GM10266 (cell line): ENCODE results near the gene HSPG2.

Source experiments
- DNase-seq: peaks from one replicate; pipeline ENCODE4 v3.0.0; 2012; ENCODE audit errors: extremely low spot score
- CTCF ChIP-seq: IDR thresholded peaks from 2 replicates; pipeline ENCODE4 v1.5.1; 2012; ENCODE audit warnings: mild to moderate bottlenecking, low read depth; ENCODE audit not compliant: control insufficient read depth, insufficient read depth; ENCODE audit errors: missing control alignments

The HSPG2 gene

GRCh38 chr1:21936366-21937031, 611 bp downstream of the HSPG2 start:
- DNase-seq = no peak

GRCh38 chr1:21935891-21936365, 1.2 kb downstream of the HSPG2 start:
- DNase-seq = no peak
- no peak for TF ChIP-seq CTCF

More at GRCh38 chr1:21936366-21937031, 611 bp downstream of the HSPG2 start:
- no peak for TF ChIP-seq CTCF

- no peak for DNase-seq
- no peak for TF ChIP-seq CTCF
Observed at GRCh38 chr1:21935393-21935804, 1.7 kb downstream of the HSPG2 start.

- TF ChIP-seq CTCF = no peak
- DNase-seq = no peak
Observed at GRCh38 chr1:21933397-21934248, 3.5 kb downstream of the HSPG2 start.

- DNase-seq = no peak
- no peak for TF ChIP-seq CTCF
Observed at GRCh38 chr1:21932127-21932526, 5.0 kb downstream of the HSPG2 start.

GRCh38 chr1:21931171-21932093, 5.7 kb downstream of the HSPG2 start:
- no peak for DNase-seq
- no peak for TF ChIP-seq CTCF
